C4-2B (cell line): ENCODE results near the gene RNF31.

Experiments
- ZFX ChIP-seq: fragments of 450-650 bp; IDR thresholded peaks from 2 replicates; pipeline ENCODE4 v1.6.1; 2017
- TF ChIP-seq, protein P1 (sequence below): fragments of 450-650 bp; conservative IDR thresholded peaks from 2 replicates; pipeline ENCODE4 v1.5.1; 2017; ENCODE audit warnings: mild to moderate bottlenecking

DNA sequence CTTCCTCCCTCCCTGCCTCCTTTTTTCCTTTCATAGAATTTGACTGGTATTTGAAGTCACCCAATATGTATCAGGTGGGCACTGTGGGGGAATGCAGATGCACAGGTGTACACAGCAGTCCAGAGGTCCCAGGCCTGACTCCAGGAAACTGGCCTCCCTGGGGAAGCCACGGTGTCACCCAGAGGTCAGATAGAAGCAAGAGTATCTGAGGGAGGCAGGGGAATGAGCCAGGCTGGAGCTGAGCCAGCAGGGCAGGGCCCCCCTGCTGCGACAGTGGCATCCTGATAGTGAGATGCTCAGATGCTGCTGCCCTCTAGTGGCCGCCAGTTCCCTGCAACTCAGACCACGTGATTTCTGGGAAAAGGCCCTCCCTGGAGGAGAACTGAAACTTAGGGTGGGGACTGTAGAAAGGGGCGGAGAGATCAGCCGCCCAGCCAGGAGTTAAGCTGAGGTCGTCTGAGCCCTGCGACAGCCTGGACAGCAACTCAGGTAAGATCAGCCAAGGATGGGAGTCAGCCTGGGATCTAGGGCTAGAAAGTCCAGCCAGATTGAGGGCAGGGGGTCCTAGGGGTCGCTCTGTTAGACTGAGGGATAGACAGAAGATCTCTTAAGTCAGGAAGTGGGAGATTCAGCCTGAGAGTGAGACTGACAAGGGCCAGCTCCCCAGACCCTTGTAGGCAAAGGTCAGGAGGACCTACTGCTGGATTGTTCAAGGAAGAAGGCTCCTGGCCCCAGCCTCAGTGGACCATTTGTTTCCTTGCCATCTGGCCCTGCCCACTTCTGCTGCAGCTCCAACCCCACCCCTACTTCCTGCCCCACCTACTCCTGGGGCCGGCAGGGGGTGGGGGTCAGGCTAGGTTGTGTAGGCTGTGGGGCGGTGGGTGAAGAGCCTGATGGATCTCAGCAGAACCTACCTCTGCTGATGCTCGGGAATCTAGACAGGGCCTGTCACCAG, 13.8 kb downstream of the RNF31 start, which contains the start of gene IRF9:
- TF ChIP-seq, protein P1, sequence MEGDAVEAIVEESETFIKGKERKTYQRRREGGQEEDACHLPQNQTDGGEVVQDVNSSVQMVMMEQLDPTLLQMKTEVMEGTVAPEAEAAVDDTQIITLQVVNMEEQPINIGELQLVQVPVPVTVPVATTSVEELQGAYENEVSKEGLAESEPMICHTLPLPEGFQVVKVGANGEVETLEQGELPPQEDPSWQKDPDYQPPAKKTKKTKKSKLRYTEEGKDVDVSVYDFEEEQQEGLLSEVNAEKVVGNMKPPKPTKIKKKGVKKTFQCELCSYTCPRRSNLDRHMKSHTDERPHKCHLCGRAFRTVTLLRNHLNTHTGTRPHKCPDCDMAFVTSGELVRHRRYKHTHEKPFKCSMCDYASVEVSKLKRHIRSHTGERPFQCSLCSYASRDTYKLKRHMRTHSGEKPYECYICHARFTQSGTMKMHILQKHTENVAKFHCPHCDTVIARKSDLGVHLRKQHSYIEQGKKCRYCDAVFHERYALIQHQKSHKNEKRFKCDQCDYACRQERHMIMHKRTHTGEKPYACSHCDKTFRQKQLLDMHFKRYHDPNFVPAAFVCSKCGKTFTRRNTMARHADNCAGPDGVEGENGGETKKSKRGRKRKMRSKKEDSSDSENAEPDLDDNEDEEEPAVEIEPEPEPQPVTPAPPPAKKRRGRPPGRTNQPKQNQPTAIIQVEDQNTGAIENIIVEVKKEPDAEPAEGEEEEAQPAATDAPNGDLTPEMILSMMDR, result peak; percentile 95
- no peak for TF ChIP-seq ZFX
